GM10266 (cell line): ENCODE measurements around the gene RCN2.

ENCODE experiments used
- DNase-seq: peaks from one replicate; pipeline ENCODE4 v3.0.0; 2012; ENCODE audit errors: extremely low spot score
- TF ChIP-seq, protein P1 (sequence below): IDR thresholded peaks from 2 replicates; pipeline ENCODE4 v1.5.1; 2012; ENCODE audit warnings: mild to moderate bottlenecking, low read depth; ENCODE audit not compliant: control insufficient read depth, insufficient read depth; ENCODE audit errors: missing control alignments

Gene RCN2

DNA sequence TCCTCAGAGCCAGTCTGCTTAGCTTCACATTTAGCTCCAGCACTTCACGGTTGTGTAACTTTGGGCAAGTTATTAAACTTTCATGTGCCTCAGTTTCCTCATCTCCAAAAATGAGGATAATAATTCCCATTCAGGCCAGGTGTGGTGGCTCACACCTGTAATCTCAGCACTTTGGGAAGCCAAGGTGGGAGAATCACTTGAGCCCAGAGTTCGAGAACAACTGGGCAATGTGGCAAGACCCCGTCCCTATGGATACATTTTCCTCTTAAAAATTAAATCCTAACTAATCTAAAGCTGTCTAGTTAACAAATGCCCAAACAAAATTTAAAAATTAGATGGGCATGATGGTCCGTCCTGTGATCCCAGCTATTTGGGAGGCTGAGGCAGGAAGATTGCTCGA, 7.2 kb downstream of the RCN2 start:
- TF ChIP-seq, protein P1, sequence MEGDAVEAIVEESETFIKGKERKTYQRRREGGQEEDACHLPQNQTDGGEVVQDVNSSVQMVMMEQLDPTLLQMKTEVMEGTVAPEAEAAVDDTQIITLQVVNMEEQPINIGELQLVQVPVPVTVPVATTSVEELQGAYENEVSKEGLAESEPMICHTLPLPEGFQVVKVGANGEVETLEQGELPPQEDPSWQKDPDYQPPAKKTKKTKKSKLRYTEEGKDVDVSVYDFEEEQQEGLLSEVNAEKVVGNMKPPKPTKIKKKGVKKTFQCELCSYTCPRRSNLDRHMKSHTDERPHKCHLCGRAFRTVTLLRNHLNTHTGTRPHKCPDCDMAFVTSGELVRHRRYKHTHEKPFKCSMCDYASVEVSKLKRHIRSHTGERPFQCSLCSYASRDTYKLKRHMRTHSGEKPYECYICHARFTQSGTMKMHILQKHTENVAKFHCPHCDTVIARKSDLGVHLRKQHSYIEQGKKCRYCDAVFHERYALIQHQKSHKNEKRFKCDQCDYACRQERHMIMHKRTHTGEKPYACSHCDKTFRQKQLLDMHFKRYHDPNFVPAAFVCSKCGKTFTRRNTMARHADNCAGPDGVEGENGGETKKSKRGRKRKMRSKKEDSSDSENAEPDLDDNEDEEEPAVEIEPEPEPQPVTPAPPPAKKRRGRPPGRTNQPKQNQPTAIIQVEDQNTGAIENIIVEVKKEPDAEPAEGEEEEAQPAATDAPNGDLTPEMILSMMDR, result no peak
- no peak for DNase-seq

DNA sequence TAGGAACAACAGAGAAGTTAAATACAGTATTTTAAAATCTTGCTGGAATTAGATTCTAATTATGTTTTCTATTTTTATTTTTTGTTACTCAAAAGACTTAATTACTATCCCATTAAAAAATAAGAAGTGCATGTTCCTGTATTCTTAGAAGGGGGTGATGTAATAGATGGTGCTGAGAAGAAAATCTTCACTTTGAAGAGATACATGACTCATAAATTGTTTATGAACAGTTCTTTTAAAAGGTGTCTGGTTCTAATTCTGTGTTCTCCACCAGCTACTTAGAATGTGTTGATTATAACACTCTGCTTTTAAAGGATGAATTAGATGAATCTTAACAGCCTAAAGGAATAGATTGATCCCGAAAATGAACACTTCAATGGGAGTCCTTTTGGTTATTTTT, 8.2 kb downstream of the RCN2 start:
- TF ChIP-seq, protein P1, result no peak
- DNase-seq, result no peak

DNA sequence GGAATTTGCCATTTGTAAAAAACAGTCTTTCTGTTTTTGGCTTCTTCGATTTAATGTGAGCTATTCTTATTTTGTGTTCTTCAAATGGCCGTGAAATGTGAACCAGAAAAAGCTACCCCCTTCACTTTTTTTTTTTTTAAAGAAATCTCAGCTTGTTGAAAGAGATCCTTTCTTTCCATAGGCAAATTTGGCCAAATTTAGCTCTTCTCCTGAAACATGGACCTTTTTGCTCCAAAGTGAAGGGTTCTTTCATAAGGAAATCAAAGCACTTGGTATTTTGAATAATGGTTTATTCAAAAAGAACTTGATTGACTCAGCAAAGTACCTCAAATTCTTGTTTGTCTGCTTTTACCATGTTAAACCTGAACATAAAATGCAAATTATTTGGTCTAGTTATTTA, 10.1 kb downstream of the RCN2 start:
- no peak for DNase-seq
- TF ChIP-seq, protein P1, result no peak

DNA sequence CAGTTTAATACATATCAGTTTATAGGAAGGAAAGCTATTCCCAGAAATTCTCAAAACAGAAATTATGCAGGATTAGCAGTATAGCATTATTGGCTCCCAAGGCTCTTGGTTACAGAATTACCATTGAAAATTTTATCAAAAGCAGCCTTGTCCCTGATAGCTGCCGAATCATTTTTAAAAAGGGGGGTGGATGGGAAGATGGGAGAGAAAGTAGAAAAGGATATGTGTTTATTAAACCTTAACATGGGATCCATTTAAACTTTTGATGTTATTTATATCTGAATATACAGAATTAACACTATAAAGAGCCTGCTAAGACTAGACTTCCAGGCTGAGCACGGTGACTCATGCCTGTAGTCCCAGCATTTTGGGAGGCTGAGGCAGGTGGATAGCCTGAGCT, 10.8 kb downstream of the RCN2 start:
- no peak for DNase-seq
- TF ChIP-seq, protein P1, result no peak

GRCh38 chr15:76945494-76946093, 14.0 kb downstream of the RCN2 start:
- TF ChIP-seq, protein P1, result no peak
- no peak for DNase-seq

DNA sequence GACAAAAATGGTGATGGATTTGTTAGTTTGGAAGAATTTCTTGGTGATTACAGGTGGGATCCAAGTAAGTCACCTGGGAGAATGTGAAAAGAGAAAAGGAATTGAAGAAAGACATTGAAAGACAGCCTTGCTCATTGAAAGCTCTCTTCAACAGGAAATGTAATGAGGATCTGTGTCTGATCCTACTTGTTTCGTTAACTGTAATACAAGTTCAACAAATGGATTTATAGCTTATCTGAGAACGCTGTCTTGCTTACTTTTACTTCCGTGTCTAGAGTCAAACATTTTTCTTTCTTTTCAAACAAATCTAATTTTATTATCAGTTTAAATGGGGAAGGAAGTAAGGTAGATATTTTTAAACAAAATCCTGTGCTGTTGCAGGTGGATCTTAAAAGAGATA, 15.9 kb downstream of the RCN2 start:
- TF ChIP-seq, protein P1, result no peak
- no peak for DNase-seq

- DNase-seq, result no peak
- TF ChIP-seq, protein P1, result no peak
These were observed 19.7 kb downstream of the RCN2 start for GRCh38 chr15:76951220-76951619.
